ENCODE measurements around the gene FBLN1. TPM values are rescaled to one million over a fixed set of nuclear protein-coding genes. Genes with fewer than 3 reads are reported as not detected.
"Not testable (repeated sequence)": the region's sequence is repeated elsewhere in the genome, so short reads cannot be mapped to it uniquely, and the experiment has no call there.

Gene FBLN1
- polyA plus RNA-seq, 6 donors from 2014 or later: not detected

- H3K27me3 Mint-ChIP-seq: peaks cover 11 to 35% (median 16%) of the 10 kb centered on the region in 3 donors
- ATAC-seq (ENCODE audit: low read depth in 2 of 2) (no peak), DNase-seq (no peak)
- no peaks in the 10 kb centered on the region for H3K4me1 Mint-ChIP-seq
- no peak overlapping the region for H3K27ac Mint-ChIP-seq
- H3K36me3 Mint-ChIP-seq: no peaks in the 10 kb centered on the region
- H3K9me3 Mint-ChIP-seq: peaks cover 0 to 13% (median 6%) of the 10 kb centered on the region in 7 donors
- no peak overlapping the region for H3K4me3 Mint-ChIP-seq
Observed at GRCh38 chr22:45483319-45483718, 19.4 kb upstream of the FBLN1 start.

DNA sequence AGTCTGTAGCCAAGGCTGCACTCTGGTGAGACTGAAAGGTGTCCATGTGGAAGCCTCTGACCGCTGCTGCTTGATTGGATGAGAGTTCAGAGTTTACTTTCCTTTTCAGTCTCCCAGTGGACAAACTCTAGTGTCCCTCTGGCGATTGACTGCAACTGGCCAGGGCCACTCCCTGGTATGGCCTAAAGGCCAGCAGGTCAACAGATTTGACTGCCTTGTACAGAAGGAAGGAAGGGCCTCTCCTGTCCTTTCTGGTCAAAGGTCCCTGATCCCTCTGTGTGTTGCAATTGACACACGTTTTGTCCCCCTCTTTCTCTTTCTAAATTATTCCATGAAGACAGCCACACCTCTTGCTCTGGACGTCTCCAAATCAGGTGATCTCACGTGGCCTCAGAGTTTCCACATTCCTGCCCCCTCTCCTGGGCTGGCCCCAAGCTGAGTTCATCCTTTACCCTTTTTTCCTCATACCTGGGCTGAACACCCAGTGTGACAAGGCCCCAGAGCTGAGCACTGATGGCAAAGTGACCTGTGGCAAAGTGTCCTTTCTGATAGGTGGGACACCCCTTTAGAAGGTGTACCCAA, 18.7 kb upstream of the FBLN1 start:
- Mint-ChIP-seq H3K27ac (no peak overlapping the region), H3K4me1 (no peaks in the 10 kb centered on the region), H3K9me3 (peaks cover 0 to 13% (median 6%) of the 10 kb centered on the region in 7 donors), H3K27me3 (peaks cover 11 to 40% (median 14%) of the 10 kb centered on the region in 3 donors), H3K36me3 (no peaks in the 10 kb centered on the region), H3K4me3 (no peak overlapping the region)
- DNase-seq (no peak), ATAC-seq (ENCODE audit: low read depth in 2 of 2) (no peak)

DNA sequence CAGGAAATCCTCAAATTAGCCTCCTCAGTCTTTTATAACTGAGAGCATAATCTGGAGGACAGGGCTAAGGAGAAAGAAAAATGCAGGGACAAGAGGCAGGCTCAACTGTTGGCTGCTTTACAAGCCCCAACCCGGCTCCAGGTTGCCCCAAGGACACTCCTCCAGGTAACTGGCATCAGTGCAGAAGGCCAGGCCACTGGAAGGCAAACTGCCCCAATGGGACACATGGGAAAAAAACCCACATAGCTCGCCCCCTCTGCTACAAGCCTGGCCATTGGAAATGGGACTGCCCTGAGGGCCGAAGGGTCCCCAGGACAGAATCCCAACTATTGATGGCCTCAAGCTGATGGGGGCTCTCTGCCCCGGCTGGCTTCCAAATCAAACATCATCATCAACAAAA, 17.9 kb upstream of the FBLN1 start:
- peaks cover 0 to 13% (median 6%) of the 10 kb centered on the region in 7 donors for H3K9me3 Mint-ChIP-seq
- no peaks in the 10 kb centered on the region for H3K4me1 Mint-ChIP-seq
- ATAC-seq (ENCODE audit: low read depth in 2 of 2): no peak
- no peak overlapping the region for H3K27ac Mint-ChIP-seq
- H3K4me3 Mint-ChIP-seq: no peak overlapping the region
- H3K27me3 Mint-ChIP-seq: peaks cover 11 to 43% (median 14%) of the 10 kb centered on the region in 3 donors
- no peak for DNase-seq
- no peaks in the 10 kb centered on the region for H3K36me3 Mint-ChIP-seq

DNA sequence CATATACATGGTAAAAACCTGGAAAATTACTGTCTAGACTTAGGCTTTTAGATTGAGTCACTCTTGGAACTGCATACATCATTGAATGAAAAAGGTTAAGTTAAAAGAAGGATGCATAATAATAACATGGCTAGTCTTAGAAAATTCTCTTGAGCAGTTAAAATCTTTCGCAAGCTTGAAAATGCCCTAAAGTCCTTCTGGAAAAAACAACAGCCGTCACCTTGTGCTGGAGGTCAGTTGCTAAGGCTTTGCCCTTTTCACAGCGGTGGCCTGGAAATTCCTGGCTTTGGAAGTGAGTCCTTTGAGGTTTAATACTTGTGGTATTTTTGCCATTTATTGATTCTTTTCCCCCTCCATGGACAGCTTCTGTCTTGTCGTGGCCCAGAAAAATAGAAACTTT, 17.4 kb upstream of the FBLN1 start:
- DNase-seq (no peak), ATAC-seq (ENCODE audit: low read depth in 2 of 2) (no peak)
- Mint-ChIP-seq H3K4me1 (no peaks in the 10 kb centered on the region), H3K27me3 (peaks cover 11 to 45% (median 14%) of the 10 kb centered on the region in 3 donors), H3K36me3 (no peaks in the 10 kb centered on the region), H3K9me3 (peaks cover 0 to 12% (median 6%) of the 10 kb centered on the region in 7 donors), H3K27ac (no peak overlapping the region), H3K4me3 (no peak overlapping the region)

DNA sequence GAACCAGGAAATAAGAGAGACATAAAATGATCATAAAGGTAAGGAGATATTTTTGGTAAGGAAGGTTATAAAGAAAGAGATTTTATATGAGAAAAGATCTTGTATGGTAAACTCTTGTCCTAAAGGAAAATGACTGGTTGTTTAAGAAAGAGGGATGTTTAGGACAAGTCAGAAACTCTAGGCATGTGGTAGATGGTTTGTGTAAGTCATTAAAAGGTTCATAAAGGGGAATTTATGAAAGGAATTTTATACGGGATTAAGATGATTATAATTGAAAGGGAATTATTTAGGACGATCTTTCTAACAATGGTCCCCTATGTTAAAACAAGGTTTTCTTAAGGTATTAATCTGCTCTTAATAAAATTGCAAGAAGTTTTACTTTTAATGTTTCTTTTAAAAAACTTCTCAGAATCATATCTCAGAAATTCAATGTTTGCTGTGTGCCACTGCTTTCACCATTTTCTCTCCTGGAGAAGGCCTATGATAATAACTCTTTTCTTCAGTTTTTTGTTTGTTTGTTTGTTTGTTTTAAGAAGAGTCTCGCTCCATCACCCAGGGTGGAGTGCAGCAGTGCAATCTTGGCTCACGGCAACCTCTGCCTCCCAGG, 13.8 kb upstream of the FBLN1 start:
- ATAC-seq (ENCODE audit: low read depth in 2 of 2): no peak
- no peak for DNase-seq
- no peak overlapping the region for H3K27ac Mint-ChIP-seq
- H3K4me1 Mint-ChIP-seq: no peaks in the 10 kb centered on the region
- H3K9me3 Mint-ChIP-seq: peaks cover 0 to 3% (median 0%) of the 10 kb centered on the region in 7 donors
- H3K36me3 Mint-ChIP-seq: no peaks in the 10 kb centered on the region
- H3K4me3 Mint-ChIP-seq: no peak overlapping the region
- H3K27me3 Mint-ChIP-seq: peaks cover 8 to 46% (median 28%) of the 10 kb centered on the region in 3 donors

GRCh38 chr22:45490836-45491235, 11.8 kb upstream of the FBLN1 start:
- ATAC-seq (ENCODE audit: low read depth in 2 of 2) (no peak), DNase-seq (no peak)
- Mint-ChIP-seq H3K9me3 (peaks cover 0 to 4% (median 0%) of the 10 kb centered on the region in 7 donors), H3K4me1 (no peaks in the 10 kb centered on the region), H3K27me3 (peaks cover 4 to 55% (median 34%) of the 10 kb centered on the region in 3 donors), H3K36me3 (no peaks in the 10 kb centered on the region), H3K4me3 (peak overlapping the region in 1 of 8 donors; percentile 53), H3K27ac (no peak overlapping the region)

GRCh38 chr22:45491841-45492240, 10.8 kb upstream of the FBLN1 start:
- H3K27me3 Mint-ChIP-seq: peaks cover 0 to 61% (median 40%) of the 10 kb centered on the region in 3 donors

GRCh38 chr22:45493286-45493771, 9.4 kb upstream of the FBLN1 start:
- Mint-ChIP-seq H3K27me3 (peaks cover 10 to 65% (median 40%) of the 10 kb centered on the region in 3 donors), H3K36me3 (no peaks in the 10 kb centered on the region), H3K9me3 (peaks cover 0 to 4% (median 0%) of the 10 kb centered on the region in 7 donors), H3K27ac (peak overlapping the region in 1 of 6 donors; percentile 66), H3K4me3 (no peak overlapping the region), H3K4me1 (no peaks in the 10 kb centered on the region)
- no peak for DNase-seq
- no peak for ATAC-seq (ENCODE audit: low read depth in 2 of 2)

More at GRCh38 chr22:45491841-45492240, 10.8 kb upstream of the FBLN1 start:
- DNase-seq (no peak), ATAC-seq (ENCODE audit: low read depth in 2 of 2) (no peak)
- H3K27ac Mint-ChIP-seq: no peak overlapping the region
- H3K9me3 Mint-ChIP-seq: peaks cover 0 to 4% (median 0%) of the 10 kb centered on the region in 7 donors
- no peaks in the 10 kb centered on the region for H3K36me3 Mint-ChIP-seq
- peak overlapping the region in 1 of 8 donors; percentile 51 for H3K4me3 Mint-ChIP-seq
- H3K4me1 Mint-ChIP-seq: no peaks in the 10 kb centered on the region

- not testable (repeated sequence) for H3K4me1 Mint-ChIP-seq; H3K4me3 Mint-ChIP-seq; H3K36me3 Mint-ChIP-seq; H3K27ac Mint-ChIP-seq; ATAC-seq (ENCODE audit: low read depth in 2 of 2); H3K9me3 Mint-ChIP-seq; DNase-seq
- peaks cover 10 to 67% (median 41%) of the 10 kb centered on the region in 3 donors for H3K27me3 Mint-ChIP-seq
Observed at GRCh38 chr22:45494306-45494705, 8.4 kb upstream of the FBLN1 start.

DNA sequence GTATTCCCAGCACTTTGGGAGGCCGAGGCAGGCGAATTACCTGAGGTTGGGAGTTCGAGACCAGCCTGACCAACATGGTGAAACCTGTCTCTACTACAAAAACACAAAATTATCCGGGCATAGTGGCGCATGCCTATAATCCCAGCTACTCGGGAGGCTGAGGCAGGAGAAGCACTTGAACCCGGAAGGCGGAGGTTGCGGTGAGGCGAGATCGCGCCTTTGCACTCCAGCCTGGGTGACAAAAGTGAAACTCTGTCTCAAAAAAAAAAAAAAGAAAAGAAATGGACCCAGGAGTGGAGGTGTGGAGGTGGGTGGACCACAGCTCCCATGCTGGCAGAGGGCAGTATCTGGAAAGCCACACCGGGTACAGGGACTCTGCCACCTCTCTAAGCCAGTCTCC, 7.1 kb upstream of the FBLN1 start:
- H3K4me1 Mint-ChIP-seq; H3K4me3 Mint-ChIP-seq; DNase-seq; H3K36me3 Mint-ChIP-seq; ATAC-seq (ENCODE audit: low read depth in 2 of 2); H3K27ac Mint-ChIP-seq; H3K9me3 Mint-ChIP-seq: not testable (repeated sequence)
- peaks cover 16 to 75% (median 54%) of the 10 kb centered on the region in 3 donors for H3K27me3 Mint-ChIP-seq

- Mint-ChIP-seq H3K27me3 (peaks cover 23 to 80% (median 58%) of the 10 kb centered on the region in 3 donors), H3K4me1 (no peaks in the 10 kb centered on the region), H3K27ac (no peak overlapping the region), H3K9me3 (peaks cover 0 to 4% (median 0%) of the 10 kb centered on the region in 7 donors), H3K36me3 (no peaks in the 10 kb centered on the region), H3K4me3 (no peak overlapping the region)
- ATAC-seq (ENCODE audit: low read depth in 2 of 2) (no peak), DNase-seq (no peak)
Observed at GRCh38 chr22:45496451-45496941, 6.2 kb upstream of the FBLN1 start.

- ATAC-seq (ENCODE audit: low read depth in 2 of 2) (no peak), DNase-seq (no peak)
- peaks cover 28 to 79% (median 53%) of the 10 kb centered on the region in 3 donors for H3K27me3 Mint-ChIP-seq
- peaks cover 0 to 3% (median 0%) of the 10 kb centered on the region in 3 donors for H3K4me1 Mint-ChIP-seq
- peaks cover 0 to 4% (median 0%) of the 10 kb centered on the region in 7 donors for H3K9me3 Mint-ChIP-seq
- H3K4me3 Mint-ChIP-seq: no peak overlapping the region
- H3K36me3 Mint-ChIP-seq: no peaks in the 10 kb centered on the region
- no peak overlapping the region for H3K27ac Mint-ChIP-seq
Observed at GRCh38 chr22:45497351-45498145, 5.1 kb upstream of the FBLN1 start.

DNA sequence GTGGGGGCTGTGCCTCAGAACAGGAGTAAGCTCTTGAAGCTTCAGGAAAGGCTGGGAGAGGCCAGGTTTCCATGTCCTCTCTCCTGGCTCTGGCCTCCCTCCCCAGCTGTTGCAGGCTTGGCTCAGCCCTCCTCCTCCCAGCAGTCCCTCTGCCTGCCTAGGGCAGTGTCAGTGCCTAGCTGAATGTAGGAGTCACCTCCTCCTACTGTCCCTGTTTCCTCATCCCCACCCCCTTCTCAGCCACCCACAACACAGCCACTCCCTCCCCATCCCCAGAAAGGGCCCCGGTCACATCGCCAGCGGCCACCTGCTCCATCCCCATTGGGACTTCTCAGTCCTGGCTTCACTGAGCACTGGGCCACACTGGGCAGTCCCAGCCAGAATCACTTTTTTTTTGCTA, 2.9 kb upstream of the FBLN1 start:
- Mint-ChIP-seq H3K9me3 (peaks cover 0 to 4% (median 0%) of the 10 kb centered on the region in 7 donors), H3K4me3 (no peak overlapping the region), H3K27ac (no peak overlapping the region), H3K4me1 (peaks cover 0 to 10% (median 4%) of the 10 kb centered on the region in 3 donors), H3K27me3 (peaks cover 33 to 76% (median 54%) of the 10 kb centered on the region in 3 donors), H3K36me3 (no peaks in the 10 kb centered on the region)
- DNase-seq (no peak), ATAC-seq (ENCODE audit: low read depth in 2 of 2) (no peak)
